Cardiac fibroblast (primary cell): ENCODE data around the gene SACM1L.
A peak's percentile ranks its signal among the peaks of the same experiment; 100 is the strongest.

Source experiments
- DNase-seq, 2 donors: peaks; one replicate each; pipeline versions ENCODE4 v3.0.0 to v3.0.0-alpha.2; 2010; ENCODE audit warnings: low read depth in 2 of 2
- H3K4me3 ChIP-seq, 2 donors: replicated peaks in 1 of 2; 1 replicate in 1 of 2; 2 replicates in 1 of 2; pipeline ENCODE4 v1.5.1; 2011; ENCODE audit warnings: low read depth in 2 of 2, low read length in 2 of 2, mild to moderate bottlenecking in 2 of 2, moderate library complexity in 1 of 2
- TF ChIP-seq, protein P1 (sequence below): IDR thresholded peaks from one replicate; pipeline ENCODE4 v1.5.1; 2011; ENCODE audit warnings: low read depth, mild to moderate bottlenecking, low read length, inconsistent platforms

The SACM1L gene

DNA sequence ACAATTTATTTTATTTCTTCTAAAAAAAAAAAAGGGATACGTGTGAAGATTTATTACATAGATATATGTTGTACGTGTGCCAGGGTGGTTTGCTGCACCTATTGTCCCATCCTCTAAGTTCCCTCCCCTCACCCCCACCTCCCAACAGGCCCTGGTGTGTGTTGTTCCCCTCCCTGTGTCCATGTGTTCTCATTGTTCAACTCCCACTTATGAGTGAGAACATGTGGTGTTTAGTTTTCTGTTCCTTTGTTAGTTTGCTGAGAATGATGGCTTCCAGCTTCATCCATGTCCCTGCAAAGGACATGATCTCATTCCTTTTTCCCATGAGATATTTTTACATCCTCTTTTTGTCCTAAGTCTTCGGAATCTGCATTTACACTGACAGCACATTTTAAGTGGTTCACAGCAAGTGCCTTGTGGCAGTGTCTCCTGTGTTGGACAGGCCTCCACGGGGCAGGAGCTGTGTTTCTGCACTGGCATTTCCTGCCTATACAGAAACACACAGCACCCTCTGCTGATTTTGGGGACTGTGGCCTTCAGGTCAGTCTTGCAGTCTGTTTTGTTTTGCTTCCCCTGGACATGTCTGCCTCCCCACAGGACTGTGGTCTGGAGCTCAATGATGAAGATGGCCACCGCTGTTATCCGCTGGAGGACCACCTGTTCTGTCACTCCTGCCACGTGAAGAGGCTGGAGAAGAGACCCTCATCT is 12.7 kb upstream of the SACM1L start:
- TF ChIP-seq, protein P1, sequence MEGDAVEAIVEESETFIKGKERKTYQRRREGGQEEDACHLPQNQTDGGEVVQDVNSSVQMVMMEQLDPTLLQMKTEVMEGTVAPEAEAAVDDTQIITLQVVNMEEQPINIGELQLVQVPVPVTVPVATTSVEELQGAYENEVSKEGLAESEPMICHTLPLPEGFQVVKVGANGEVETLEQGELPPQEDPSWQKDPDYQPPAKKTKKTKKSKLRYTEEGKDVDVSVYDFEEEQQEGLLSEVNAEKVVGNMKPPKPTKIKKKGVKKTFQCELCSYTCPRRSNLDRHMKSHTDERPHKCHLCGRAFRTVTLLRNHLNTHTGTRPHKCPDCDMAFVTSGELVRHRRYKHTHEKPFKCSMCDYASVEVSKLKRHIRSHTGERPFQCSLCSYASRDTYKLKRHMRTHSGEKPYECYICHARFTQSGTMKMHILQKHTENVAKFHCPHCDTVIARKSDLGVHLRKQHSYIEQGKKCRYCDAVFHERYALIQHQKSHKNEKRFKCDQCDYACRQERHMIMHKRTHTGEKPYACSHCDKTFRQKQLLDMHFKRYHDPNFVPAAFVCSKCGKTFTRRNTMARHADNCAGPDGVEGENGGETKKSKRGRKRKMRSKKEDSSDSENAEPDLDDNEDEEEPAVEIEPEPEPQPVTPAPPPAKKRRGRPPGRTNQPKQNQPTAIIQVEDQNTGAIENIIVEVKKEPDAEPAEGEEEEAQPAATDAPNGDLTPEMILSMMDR: no peak
- H3K4me3 ChIP-seq: no peak overlapping the region

GRCh38 chr3:45677033-45677446 is 12.2 kb upstream of the SACM1L start:
- peak; percentile 72 to 90 for DNase-seq
- no peak overlapping the region for H3K4me3 ChIP-seq
- TF ChIP-seq, protein P1: no peak

More for the DNA sequence above, 12.7 kb upstream of the SACM1L start:
- no peak for DNase-seq

DNA sequence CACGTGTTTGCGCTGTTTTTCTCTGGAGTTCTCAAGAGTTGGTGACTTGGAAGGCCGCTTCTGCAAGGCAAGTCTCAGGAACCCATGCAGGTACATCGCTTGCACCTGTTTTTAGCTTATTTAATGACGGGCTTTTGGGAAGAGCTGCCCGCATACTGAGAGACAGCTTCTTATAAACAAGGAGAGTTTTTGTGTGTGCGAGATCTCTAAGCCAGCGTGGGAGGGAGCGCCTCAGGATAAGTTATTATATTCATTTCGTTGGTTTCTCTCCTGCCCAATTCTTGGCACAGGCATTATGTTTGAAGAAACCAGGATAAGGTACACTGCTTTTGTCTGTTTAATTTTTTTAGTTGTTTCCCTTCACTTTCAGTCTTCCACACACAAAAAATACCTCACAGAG is 11.4 kb upstream of the SACM1L start:
- DNase-seq: no peak
- TF ChIP-seq, protein P1: no peak
- no peak overlapping the region for H3K4me3 ChIP-seq

GRCh38 chr3:45679805-45680204 is 9.4 kb upstream of the SACM1L start:
- DNase-seq: no peak
- TF ChIP-seq, protein P1: no peak
- no peak overlapping the region for H3K4me3 ChIP-seq

DNA sequence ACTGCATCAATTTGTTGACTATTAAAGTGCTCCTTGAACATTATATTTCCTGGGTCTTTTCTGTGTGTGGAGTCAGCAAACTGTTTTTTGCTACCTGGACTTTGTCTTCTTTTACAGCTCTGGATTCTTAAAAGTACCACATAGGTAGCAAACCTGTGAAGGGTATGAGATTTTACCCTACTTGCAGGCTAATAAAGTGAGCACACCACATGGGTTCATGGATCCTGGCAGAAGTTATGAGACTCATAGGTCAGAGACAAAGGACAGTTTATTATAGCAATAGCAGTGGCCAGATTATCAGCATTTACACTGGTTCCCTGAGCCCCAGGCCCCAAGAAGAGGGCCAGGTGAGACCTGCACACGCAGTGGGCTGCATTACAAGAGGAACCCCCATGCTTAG is 8.0 kb upstream of the SACM1L start:
- TF ChIP-seq, protein P1: no peak
- DNase-seq: no peak
- H3K4me3 ChIP-seq: no peak overlapping the region

DNA sequence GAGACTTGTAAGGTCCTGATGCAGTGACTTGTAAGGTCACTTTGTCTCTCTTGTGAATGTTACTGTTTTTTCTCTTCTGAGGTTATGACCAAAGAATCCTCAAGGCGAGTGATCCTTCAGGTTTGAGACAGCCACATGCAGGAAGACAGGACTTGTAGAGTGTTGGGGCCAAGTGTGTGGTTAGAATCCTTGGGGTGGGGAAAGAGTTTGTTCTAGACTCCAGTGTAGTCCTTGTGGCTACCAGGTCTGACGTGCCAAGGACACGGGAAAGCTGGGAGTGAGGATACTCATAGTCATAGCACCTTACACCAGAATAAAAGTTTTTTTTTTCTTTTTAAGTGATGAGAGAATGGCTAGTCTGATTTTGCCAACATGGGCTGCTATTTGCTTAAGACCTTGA is 7.3 kb upstream of the SACM1L start:
- TF ChIP-seq, protein P1: no peak
- no peak overlapping the region for H3K4me3 ChIP-seq
- DNase-seq: no peak

- no peak for DNase-seq
- TF ChIP-seq, protein P1: no peak
- no peak overlapping the region for H3K4me3 ChIP-seq
Measured at GRCh38 chr3:45682311-45682710, 6.9 kb upstream of the SACM1L start.
